ENCODE data around the gene FKBP11. TPM values are rescaled to one million over a fixed set of nuclear protein-coding genes. Genes with fewer than 3 reads are reported as not detected.

FKBP11 gene
- total and polyA plus RNA-seq, 7 experiments from 2014 or later: 40.3 to 83.7 (median 55.3) TPM

GRCh38 chr12:48947727-48948126 is 22.4 kb upstream of the FKBP11 start:
- peak overlapping the region in 2 of 9 donors; percentile 63 to 67 for H3K27ac Mint-ChIP-seq
- CTCF ChIA-PET: interaction anchor here (0.6 to 0.7 kb wide), 2 partner anchors 57 to 97 kb away, joined by 3 to 4 read pairs; no protein-coding TSS in a partner anchor
- peaks cover 0 to 12% (median 0%) of the 10 kb centered on the region in 3 experiments for H3K36me3 ChIP-seq (ENCODE audit: control insufficient read depth in 2 of 3, insufficient read depth in 3 of 3, low read length in 3 of 3)

GRCh38 chr12:48946943-48947342 is 21.7 kb upstream of the FKBP11 start:
- DNase-seq (no peak), ATAC-seq (no peak)
- Mint-ChIP-seq H3K9me3 (no peaks in the 10 kb centered on the region), H3K4me3 (no peak overlapping the region), H3K27ac (peak overlapping the region in 3 of 9 donors; percentile 1 to 59 (median 26)), H3K36me3 (peaks cover 0 to 18% (median 8%) of the 10 kb centered on the region in 5 donors), H3K27me3 (no peaks in the 10 kb centered on the region), H3K4me1 (peaks cover 9 to 37% (median 27%) of the 10 kb centered on the region in 7 donors)
- no peaks in the 10 kb centered on the region for H3K4me1 ChIP-seq (ENCODE audit: control insufficient read depth in 2 of 2, insufficient read depth in 2 of 2, low read length in 2 of 2)
- H3K9me3 ChIP-seq (ENCODE audit: control insufficient read depth in 2 of 3, low read length in 3 of 3): no peaks in the 10 kb centered on the region
- H3K27ac ChIP-seq (ENCODE audit: low read depth, low read length): no peak overlapping the region
- ChIA-PET POLR2A (no interaction called here), CTCF (interaction anchor here (1.7 kb wide), 1 partner anchor 9 kb away, joined by 4 read pairs; no protein-coding TSS in a partner anchor)
- intact Hi-C loops (cut with micrococcal nuclease): no loop called here
- no peaks in the 10 kb centered on the region for H3K27me3 ChIP-seq (ENCODE audit: control insufficient read depth in 2 of 2, insufficient read depth in 2 of 2, low read length in 2 of 2)
- peaks cover 0 to 15% (median 0%) of the 10 kb centered on the region in 3 experiments for H3K36me3 ChIP-seq (ENCODE audit: control insufficient read depth in 2 of 3, insufficient read depth in 3 of 3, low read length in 3 of 3)
- no peak overlapping the region for H3K4me3 ChIP-seq (ENCODE audit: low read length)

More at GRCh38 chr12:48947727-48948126, 22.4 kb upstream of the FKBP11 start:
- DNase-seq: no peak
- Mint-ChIP-seq H3K9me3 (no peaks in the 10 kb centered on the region), H3K4me1 (peaks cover 14 to 45% (median 27%) of the 10 kb centered on the region in 7 donors), H3K36me3 (peaks cover 0 to 19% (median 8%) of the 10 kb centered on the region in 5 donors), H3K4me3 (no peak overlapping the region), H3K27me3 (no peaks in the 10 kb centered on the region)
- POLR2A ChIA-PET: no interaction called here
- Histone ChIP-seq H3K4me1 (ENCODE audit: control insufficient read depth in 2 of 2, insufficient read depth in 2 of 2, low read length in 2 of 2) (no peaks in the 10 kb centered on the region), H3K27me3 (ENCODE audit: control insufficient read depth in 2 of 2, insufficient read depth in 2 of 2, low read length in 2 of 2) (no peaks in the 10 kb centered on the region), H3K9me3 (ENCODE audit: control insufficient read depth in 2 of 3, low read length in 3 of 3) (no peaks in the 10 kb centered on the region), H3K27ac (ENCODE audit: low read depth, low read length) (no peak overlapping the region), H3K4me3 (ENCODE audit: low read length) (no peak overlapping the region)
- intact Hi-C loops (cut with micrococcal nuclease): no loop called here
- ATAC-seq: no peak

- intact Hi-C loops (cut with micrococcal nuclease): no loop called here
- ATAC-seq (no peak), DNase-seq (no peak)
- Mint-ChIP-seq H3K27me3 (no peaks in the 10 kb centered on the region), H3K9me3 (no peaks in the 10 kb centered on the region), H3K27ac (no peak overlapping the region), H3K4me1 (peaks cover 9 to 34% (median 27%) of the 10 kb centered on the region in 7 donors), H3K4me3 (no peak overlapping the region), H3K36me3 (peaks cover 0 to 18% (median 8%) of the 10 kb centered on the region in 5 donors)
- POLR2A ChIA-PET: interaction anchor here (0.7 to 1.4 kb wide), 2 partner anchors 11 to 36 kb away, joined by 3 to 4 read pairs; partner anchors contain the start of gene ARF3
- Histone ChIP-seq H3K27me3 (ENCODE audit: control insufficient read depth in 2 of 2, insufficient read depth in 2 of 2, low read length in 2 of 2) (no peaks in the 10 kb centered on the region), H3K4me3 (ENCODE audit: low read length) (no peak overlapping the region), H3K4me1 (ENCODE audit: control insufficient read depth in 2 of 2, insufficient read depth in 2 of 2, low read length in 2 of 2) (no peaks in the 10 kb centered on the region), H3K36me3 (ENCODE audit: control insufficient read depth in 2 of 3, insufficient read depth in 3 of 3, low read length in 3 of 3) (peaks cover 0 to 15% (median 0%) of the 10 kb centered on the region in 3 experiments), H3K9me3 (ENCODE audit: control insufficient read depth in 2 of 3, low read length in 3 of 3) (no peaks in the 10 kb centered on the region), H3K27ac (ENCODE audit: low read depth, low read length) (no peak overlapping the region)
- CTCF ChIA-PET: interaction anchor here (0.6 to 1.7 kb wide), 2 partner anchors 8 to 193 kb away, joined by 3 to 4 read pairs; no protein-coding TSS in a partner anchor
These were observed 20.9 kb upstream of the FKBP11 start for GRCh38 chr12:48946205-48946604.

DNA sequence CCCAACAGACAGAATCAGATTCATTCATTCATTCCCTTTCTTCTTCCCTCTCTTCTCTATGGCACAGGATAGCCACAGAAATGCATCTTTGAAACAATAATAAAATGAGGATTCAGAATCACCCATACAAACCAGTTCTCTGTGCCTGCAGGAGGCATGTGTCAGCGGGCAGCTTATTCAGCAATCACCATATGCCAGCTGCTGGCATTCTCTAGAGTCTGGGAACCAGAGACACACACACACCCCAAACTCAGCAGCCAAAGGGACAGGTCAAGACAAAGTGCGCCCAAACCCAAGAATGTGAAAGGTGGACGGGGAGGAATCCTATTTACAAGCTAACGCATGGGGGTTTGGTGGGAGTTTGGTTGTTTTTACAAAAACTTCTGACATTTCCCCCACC is 17.9 kb upstream of the FKBP11 start:
- no peak overlapping the region for H3K4me3 ChIP-seq (ENCODE audit: low read length)
- intact Hi-C loops (cut with micrococcal nuclease): no loop called here
- H3K36me3 ChIP-seq (ENCODE audit: control insufficient read depth in 2 of 3, insufficient read depth in 3 of 3, low read length in 3 of 3): peaks cover 0 to 38% (median 0%) of the 10 kb centered on the region in 3 experiments
- Mint-ChIP-seq H3K27me3 (no peaks in the 10 kb centered on the region), H3K4me1 (peaks cover 4 to 26% (median 17%) of the 10 kb centered on the region in 7 donors), H3K27ac (peak overlapping the region in 2 of 9 donors; percentile 3 to 84), H3K4me3 (no peak overlapping the region), H3K36me3 (peaks cover 0 to 10% (median 5%) of the 10 kb centered on the region in 5 donors), H3K9me3 (no peaks in the 10 kb centered on the region)
- H3K4me1 ChIP-seq (ENCODE audit: control insufficient read depth in 2 of 2, insufficient read depth in 2 of 2, low read length in 2 of 2): no peaks in the 10 kb centered on the region
- H3K27ac ChIP-seq (ENCODE audit: low read depth, low read length): no peak overlapping the region
- ATAC-seq (no peak), DNase-seq (no peak)
- ChIA-PET CTCF (interaction anchor here (1.2 to 2.0 kb wide), 2 partner anchors 14 to 90 kb away, joined by 3 to 7 read pairs; partner anchors contain the start of gene ARF3), POLR2A (interaction anchor here (0.7 to 1.7 kb wide), 2 partner anchors 30 to 91 kb away, joined by 3 to 5 read pairs; partner anchors contain the start of gene DDX23)
- H3K27me3 ChIP-seq (ENCODE audit: control insufficient read depth in 2 of 2, insufficient read depth in 2 of 2, low read length in 2 of 2): no peaks in the 10 kb centered on the region
- no peaks in the 10 kb centered on the region for H3K9me3 ChIP-seq (ENCODE audit: control insufficient read depth in 2 of 3, low read length in 3 of 3)

- ATAC-seq (peak; percentile 73), DNase-seq (no peak)
- intact Hi-C loops (cut with micrococcal nuclease): no loop called here
- Histone ChIP-seq H3K9me3 (ENCODE audit: control insufficient read depth in 2 of 3, low read length in 3 of 3) (no peaks in the 10 kb centered on the region), H3K4me3 (ENCODE audit: low read length) (no peak overlapping the region), H3K36me3 (ENCODE audit: control insufficient read depth in 2 of 3, insufficient read depth in 3 of 3, low read length in 3 of 3) (peaks cover 0 to 45% (median 0%) of the 10 kb centered on the region in 3 experiments), H3K27me3 (ENCODE audit: control insufficient read depth in 2 of 2, insufficient read depth in 2 of 2, low read length in 2 of 2) (no peaks in the 10 kb centered on the region), H3K27ac (ENCODE audit: low read depth, low read length) (no peak overlapping the region), H3K4me1 (ENCODE audit: control insufficient read depth in 2 of 2, insufficient read depth in 2 of 2, low read length in 2 of 2) (peaks cover 0 to 5% of the 10 kb centered on the region in 2 donors)
- Mint-ChIP-seq H3K9me3 (no peaks in the 10 kb centered on the region), H3K27ac (peak overlapping the region in 3 of 9 donors; percentile 25 to 51 (median 49)), H3K36me3 (peaks cover 0 to 8% (median 4%) of the 10 kb centered on the region in 5 donors), H3K4me3 (no peak overlapping the region), H3K27me3 (no peaks in the 10 kb centered on the region), H3K4me1 (peaks cover 3 to 19% (median 13%) of the 10 kb centered on the region in 7 donors)
- ChIA-PET CTCF (interaction anchor here (0.8 to 9.6 kb wide), 4 partner anchors 20 to 87 kb away, joined by 4 to 128 read pairs (median 30); partner anchors contain the start of gene DDX23), POLR2A (interaction anchor here (0.9 to 1.0 kb wide), 3 partner anchors 37 to 89 kb away, joined by 3 to 4 read pairs (median 3); a partner anchor contains a TSS)
These were observed 14.9 kb upstream of the FKBP11 start for GRCh38 chr12:48940181-48940580.

DNA sequence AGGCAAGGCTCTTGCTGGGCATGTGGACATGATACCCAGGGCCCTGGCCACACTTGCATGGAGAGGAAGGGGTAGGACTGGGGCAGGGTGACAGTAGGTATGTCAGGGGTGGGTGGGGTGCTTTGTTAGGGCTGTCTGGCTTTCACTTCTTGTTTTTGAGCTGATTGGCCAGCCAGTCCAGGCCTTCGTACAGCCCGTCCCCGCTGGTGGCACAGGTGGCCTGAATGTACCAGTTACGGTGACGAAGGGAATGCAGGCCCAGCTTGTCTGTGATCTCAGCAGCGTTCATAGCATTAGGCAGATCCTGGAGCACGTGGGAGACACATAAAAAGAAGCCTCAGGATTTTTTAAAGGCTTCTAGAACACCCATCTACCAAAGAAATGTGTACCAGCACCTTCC is 13.5 kb upstream of the FKBP11 start:
- intact Hi-C loops (cut with micrococcal nuclease): no loop called here
- Mint-ChIP-seq H3K9me3 (no peaks in the 10 kb centered on the region), H3K36me3 (peaks cover 0 to 11% (median 4%) of the 10 kb centered on the region in 5 donors), H3K27me3 (no peaks in the 10 kb centered on the region), H3K4me1 (peaks cover 11 to 21% (median 16%) of the 10 kb centered on the region in 7 donors), H3K27ac (peak overlapping the region in 1 of 9 donors; percentile 52), H3K4me3 (no peak overlapping the region)
- Histone ChIP-seq H3K4me3 (ENCODE audit: low read length) (no peak overlapping the region), H3K4me1 (ENCODE audit: control insufficient read depth in 2 of 2, insufficient read depth in 2 of 2, low read length in 2 of 2) (peaks cover 6 to 19% of the 10 kb centered on the region in 2 donors), H3K9me3 (ENCODE audit: control insufficient read depth in 2 of 3, low read length in 3 of 3) (no peaks in the 10 kb centered on the region), H3K36me3 (ENCODE audit: control insufficient read depth in 2 of 3, insufficient read depth in 3 of 3, low read length in 3 of 3) (peaks cover 0 to 45% (median 0%) of the 10 kb centered on the region in 3 experiments), H3K27ac (ENCODE audit: low read depth, low read length) (no peak overlapping the region), H3K27me3 (ENCODE audit: control insufficient read depth in 2 of 2, insufficient read depth in 2 of 2, low read length in 2 of 2) (no peaks in the 10 kb centered on the region)
- ChIA-PET CTCF (interaction anchor here (0.6 to 9.6 kb wide), 3 partner anchors 36 to 86 kb away, joined by 3 to 128 read pairs (median 54); partner anchors contain the start of gene DDX23), POLR2A (no interaction called here)
- no peak for DNase-seq
- ATAC-seq: no peak
